Left ventricle myocardium inferior (tissue), 1 donor: ENCODE results near the gene NIPSNAP2. TPM values are rescaled to one million over a fixed set of nuclear protein-coding genes. Genes with fewer than 3 reads are reported as not detected.

Experiments
- DNase-seq: peaks from one replicate; pipeline ENCODE4 v3.0.0-alpha.2; 2020
- H3K27ac ChIP-seq: fragments of 200-600 bp; replicated peaks from 2 replicates; pipeline ENCODE4 v1.8.0; 2021
- H3K27me3 ChIP-seq: fragments of 200-600 bp; 2 replicates; pipeline ENCODE4 v1.8.0; 2021; ENCODE audit warnings: low read depth
- H3K36me3 ChIP-seq: fragments of 200-600 bp; 2 replicates; pipeline ENCODE4 v1.8.0; 2021
- H3K4me1 ChIP-seq: fragments of 200-600 bp; 2 replicates; pipeline ENCODE4 v1.8.0; 2021
- H3K4me3 ChIP-seq: fragments of 200-600 bp; 2 replicates; pipeline ENCODE4 v1.8.0; 2021; ENCODE audit warnings: mild to moderate bottlenecking, moderate library complexity
- H3K9me3 ChIP-seq: fragments of 200-600 bp; replicated peaks from 2 replicates; pipeline ENCODE4 v1.8.0; 2021
- CTCF ChIP-seq: fragments of 200-600 bp; IDR thresholded peaks from 2 replicates; pipeline ENCODE4 v1.8.0; 2021; ENCODE audit warnings: antibody characterized with exemption, mild to moderate bottlenecking, borderline replicate concordance
- intact Hi-C: fragments of 100-400 bp; cut with micrococcal nuclease; formaldehyde crosslinking; loops from one replicate; pipeline ENCODE4 v1.11.0; 2022
- total RNA-seq: library from RNA; stranded (reverse); fragmentation: NEBNext Ultra II Directional; extraction: Animal tissue kit (Norgen Biotek cat#: 25700); gene quantifications from one replicate; pipeline ENCODE4 v1.2.1, GENCODE V29; 2021
- donor health status: DM: no; HTN: yes; CAD: no; lungs with severe emphysema.

Gene NIPSNAP2
- total RNA-seq, 1 donor from 2014 or later: 357 TPM

GRCh38 chr7:55980266-55980665 lies 15.9 kb downstream of the NIPSNAP2 start:
- Histone ChIP-seq H3K9me3 (no peaks in the 10 kb centered on the region), H3K27ac (no peak overlapping the region), H3K36me3 (peaks cover 74% of the 10 kb centered on the region), H3K4me3 (no peak overlapping the region), H3K27me3 (no peaks in the 10 kb centered on the region), H3K4me1 (peaks cover 26% of the 10 kb centered on the region)
- no peak for DNase-seq
- TF ChIP-seq CTCF: no peak
- intact Hi-C loops: no loop called here

DNA sequence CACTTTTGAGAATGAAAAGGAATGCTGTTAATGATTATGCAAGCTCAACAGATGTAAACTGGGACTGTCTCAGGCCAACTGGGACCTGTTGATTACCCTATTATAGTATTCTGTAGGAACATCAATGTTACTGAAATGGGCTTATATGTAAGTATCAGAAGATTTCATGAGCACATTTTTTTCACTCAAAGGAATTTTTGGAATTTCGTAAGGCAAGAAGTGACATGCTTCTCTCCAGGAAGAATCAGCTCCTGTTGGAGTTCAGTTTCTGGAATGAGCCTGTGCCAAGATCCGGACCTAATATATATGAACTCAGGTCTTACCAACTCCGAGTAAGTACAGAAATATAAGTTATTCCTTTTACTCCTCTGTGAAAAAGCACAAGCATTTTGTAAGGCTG lies 19.2 kb downstream of the NIPSNAP2 start:
- intact Hi-C loops: no loop called here
- H3K36me3 ChIP-seq: peaks cover 97% of the 10 kb centered on the region
- no peaks in the 10 kb centered on the region for H3K9me3 ChIP-seq
- no peak for DNase-seq
- no peaks in the 10 kb centered on the region for H3K27me3 ChIP-seq
- no peak overlapping the region for H3K27ac ChIP-seq
- peaks cover 4% of the 10 kb centered on the region for H3K4me1 ChIP-seq
- H3K4me3 ChIP-seq: no peak overlapping the region
- no peak for TF ChIP-seq CTCF

- no peaks in the 10 kb centered on the region for H3K27me3 ChIP-seq
- no peak overlapping the region for H3K4me3 ChIP-seq
- no peaks in the 10 kb centered on the region for H3K9me3 ChIP-seq
- H3K27ac ChIP-seq: no peak overlapping the region
- DNase-seq: no peak
- intact Hi-C loops: no loop called here
- TF ChIP-seq CTCF: no peak
- peaks cover 96% of the 10 kb centered on the region for H3K36me3 ChIP-seq
- no peaks in the 10 kb centered on the region for H3K4me1 ChIP-seq
Measured at GRCh38 chr7:55992346-55992745, 28.0 kb downstream of the NIPSNAP2 start.

GRCh38 chr7:55996856-55997500 lies 32.6 kb downstream of the NIPSNAP2 start:
- Histone ChIP-seq H3K27ac (no peak overlapping the region), H3K4me3 (no peak overlapping the region), H3K4me1 (no peaks in the 10 kb centered on the region), H3K36me3 (peaks cover 84% of the 10 kb centered on the region), H3K27me3 (no peaks in the 10 kb centered on the region), H3K9me3 (no peaks in the 10 kb centered on the region)
- intact Hi-C loops: loop anchor here (5.0 kb wide), 1 partner anchor 75 kb away; no protein-coding TSS in a partner anchor
- TF ChIP-seq CTCF: no peak
- DNase-seq: no peak

- no peak overlapping the region for H3K27ac ChIP-seq
- DNase-seq: no peak
- intact Hi-C loops: no loop called here
- no peaks in the 10 kb centered on the region for H3K4me1 ChIP-seq
- H3K9me3 ChIP-seq: no peaks in the 10 kb centered on the region
- no peaks in the 10 kb centered on the region for H3K27me3 ChIP-seq
- no peak overlapping the region for H3K4me3 ChIP-seq
- H3K36me3 ChIP-seq: peaks cover 19% of the 10 kb centered on the region
- no peak for TF ChIP-seq CTCF
Measured at GRCh38 chr7:56003749-56004148, 39.4 kb downstream of the NIPSNAP2 start.
